Fibroblast of villous mesenchyme (primary cell): ENCODE measurements around the gene SEMA3C. TPM values are rescaled to one million over a fixed set of nuclear protein-coding genes. Genes with fewer than 3 reads are reported as not detected.

Experiments
- DNase-seq: peaks from one replicate; pipeline ENCODE4 v3.0.0-alpha.2; 2010; ENCODE audit warnings: low read depth
- H3K4me3 ChIP-seq: 2 replicates; pipeline ENCODE4 v1.5.1; 2011; ENCODE audit warnings: low read depth, mild to moderate bottlenecking, low read length
- CTCF ChIP-seq: IDR thresholded peaks from 2 replicates; pipeline ENCODE4 v1.5.1; 2012; ENCODE audit warnings: low read depth, mild to moderate bottlenecking, low read length; ENCODE audit not compliant: insufficient read depth
- total RNA-seq: library from RNA; depleted of rRNA; stranded (reverse); fragments of >200 nt; gene quantifications from 2 replicates; pipeline ENCODE4 v1.2.3, GENCODE V29; 2012

The SEMA3C gene
- total RNA-seq, 1 donor: 136 TPM

- no peak overlapping the region for H3K4me3 ChIP-seq
- TF ChIP-seq CTCF: no peak
- no peak for DNase-seq
Measured at GRCh38 chr7:80821771-80822319, 97.0 kb downstream of the SEMA3C start.

DNA sequence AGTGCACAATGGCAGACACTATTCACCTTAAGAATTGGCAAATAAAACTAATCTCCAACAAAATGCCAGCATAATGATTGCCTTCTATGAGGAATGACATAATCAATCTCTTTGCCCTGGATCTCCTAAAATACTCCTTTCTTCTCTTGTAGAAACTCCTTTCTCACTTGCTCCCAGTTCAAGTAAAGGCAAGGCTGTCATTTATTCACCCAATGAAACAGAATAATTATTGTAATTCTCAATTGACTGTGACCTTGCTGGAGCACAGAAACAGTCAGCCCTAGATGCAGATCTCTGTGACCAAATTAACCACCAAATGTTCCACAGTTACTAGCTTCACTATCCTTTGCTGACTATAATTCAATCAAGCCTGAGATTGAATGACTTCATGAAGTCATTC, 99.3 kb downstream of the SEMA3C start:
- no peak overlapping the region for H3K4me3 ChIP-seq
- DNase-seq: no peak
- TF ChIP-seq CTCF: no peak

DNA sequence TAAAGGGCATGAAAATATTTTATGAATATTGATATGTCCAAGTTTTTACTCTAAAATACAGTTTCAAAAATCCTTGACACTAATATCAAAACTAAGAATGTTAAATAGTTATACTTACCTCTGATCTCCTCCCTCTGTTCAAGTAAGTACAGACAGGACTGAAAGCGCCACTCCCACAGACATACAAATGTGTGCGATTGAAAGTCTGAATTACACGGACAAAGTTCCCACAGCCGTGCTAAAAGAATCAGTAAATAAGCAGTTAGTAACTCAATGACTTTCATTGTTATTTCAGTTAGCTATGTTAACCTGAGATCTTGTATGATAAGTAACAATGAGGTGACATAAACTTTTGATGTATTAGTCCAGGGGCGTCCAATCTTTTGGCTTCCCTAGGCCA, 100.7 kb downstream of the SEMA3C start:
- TF ChIP-seq CTCF: no peak
- DNase-seq: no peak
- H3K4me3 ChIP-seq: no peak overlapping the region

DNA sequence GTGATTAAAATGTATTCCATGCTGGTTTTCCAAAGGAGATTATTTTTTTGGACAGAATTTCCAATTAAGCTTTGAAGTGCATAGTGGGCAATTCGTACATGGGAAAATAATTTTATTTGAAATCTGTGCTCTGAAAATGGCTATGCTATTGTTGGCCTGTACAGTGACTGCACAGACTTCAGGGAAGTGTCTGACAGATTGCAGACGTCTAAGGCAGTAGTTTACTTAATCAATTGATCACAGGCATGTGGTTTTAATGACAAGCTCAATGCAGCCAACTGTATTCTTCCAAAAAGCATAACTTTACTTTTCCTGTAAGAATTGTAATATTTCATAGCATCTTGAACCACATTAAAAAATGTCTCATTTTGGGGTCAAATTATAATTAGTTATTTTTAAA, 102.0 kb downstream of the SEMA3C start:
- DNase-seq: no peak
- H3K4me3 ChIP-seq: no peak overlapping the region
- no peak for TF ChIP-seq CTCF

- peak; percentile 32 for DNase-seq
- TF ChIP-seq CTCF: no peak
Measured at GRCh38 chr7:80815733-80816132, 103.1 kb downstream of the SEMA3C start.

DNA sequence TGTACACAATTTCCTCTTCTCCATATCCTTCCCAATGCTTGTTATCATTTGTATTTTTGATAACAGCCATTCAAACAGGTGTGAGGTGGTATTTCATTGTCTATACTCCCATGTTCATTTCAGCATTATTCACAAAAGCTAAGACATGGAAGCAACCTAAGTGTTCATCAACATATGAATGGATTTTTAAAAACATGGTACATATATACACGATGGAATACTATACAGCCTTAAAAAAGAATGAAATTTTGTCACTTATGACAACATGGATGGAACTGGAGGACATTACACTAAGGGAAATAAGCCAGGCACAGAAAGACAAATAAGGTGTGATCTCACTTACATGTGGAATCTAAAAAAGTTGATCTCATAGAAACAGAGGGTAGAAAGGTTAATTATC, 109.3 kb downstream of the SEMA3C start:
- no peak for DNase-seq
- TF ChIP-seq CTCF: no peak

More at GRCh38 chr7:80815733-80816132, 103.1 kb downstream of the SEMA3C start:
- H3K4me3 ChIP-seq: no peak overlapping the region

More for the DNA sequence above, 109.3 kb downstream of the SEMA3C start:
- no peak overlapping the region for H3K4me3 ChIP-seq
